A375 (cell line): Measurements from ENCODE around the gene PDE6H. TPM values are rescaled to one million over a fixed set of nuclear protein-coding genes. Genes with fewer than 3 reads are reported as not detected.

Source experiments
- total RNA-seq: library from RNA; depleted of rRNA; stranded (reverse); fragments of >200 nt; shearing (Covaris generic); gene quantifications from 2 replicates; pipeline ENCODE4 v1.2.3, GENCODE V29; 2014; rRNA removed

The PDE6H gene
- total RNA-seq = not detected in 2 replicates

GRCh38 chr12:14972816-14973215 is at the start of gene PDE6H:
Gene PDE6H (plus strand): TSS chr12:14973042. CDS start chr12:14978013, 4,971 bp downstream.

GRCh38 chr12:14938301-14938700 is 34.5 kb upstream of the PDE6H start, which contains the start of gene ERP27:
Gene ERP27 (minus strand): TSS chr12:14938537. CDS start chr12:14938508, 29 bp downstream.

DNA sequence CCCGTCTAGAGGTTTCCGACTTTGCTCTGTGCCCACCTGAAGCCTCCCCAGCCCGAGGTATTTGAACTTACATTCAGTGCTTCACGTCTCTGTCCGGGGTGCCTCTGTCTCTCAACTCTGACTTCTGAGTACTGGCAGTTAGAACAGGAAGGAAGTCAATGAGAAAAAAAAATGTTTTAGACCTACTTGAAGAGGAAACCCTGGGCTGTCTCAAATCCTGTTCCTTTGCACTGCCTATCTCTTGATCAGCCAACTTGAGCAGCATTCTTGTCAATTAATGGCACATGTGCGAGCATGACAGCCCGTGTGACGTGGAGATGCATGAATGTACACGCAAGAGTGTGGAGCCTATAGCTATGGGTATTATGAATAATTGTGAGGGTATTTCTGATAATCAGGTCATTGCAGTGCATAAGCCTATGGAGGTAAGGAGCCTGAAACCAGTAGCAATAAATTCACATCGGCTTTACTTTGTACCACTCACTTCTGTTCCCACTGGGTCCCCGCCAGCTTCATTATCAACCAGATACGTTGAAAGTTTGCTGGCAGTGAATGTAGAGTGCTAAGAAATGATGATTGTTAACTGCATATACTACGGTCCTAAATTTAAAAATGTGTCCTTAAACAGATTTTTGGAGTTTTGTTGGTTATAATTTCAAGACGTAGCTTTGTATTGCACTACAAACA is 11.2 kb upstream of the PDE6H start, which contains the start of gene ARHGDIB:
Gene ARHGDIB, minus strand, starts transcription at position 136 of the 687 bp plus-strand sequence. CDS start 10,889 bp downstream, outside the sequence.

Other genes with a start within 250 kb of the PDE6H start
- 43.5 and 64.8 TPM in 2 replicates for gene WBP11, start 169.6 kb upstream of the PDE6H start, total RNA-seq
- gene C12orf60, start 169.4 kb upstream of the PDE6H start, total RNA-seq = 0.69 and 0.94 TPM in 2 replicates
- not detected in 2 replicates for gene SMCO3, start 158.9 kb upstream of the PDE6H start, total RNA-seq
- gene ART4, start 129.5 kb upstream of the PDE6H start, total RNA-seq = not detected in 2 replicates
- gene MGP, start 87.2 kb upstream of the PDE6H start, total RNA-seq = 10.9 and 18.3 TPM in 2 replicates
- gene ERP27, start 34.5 kb upstream of the PDE6H start, total RNA-seq = not detected in 2 replicates
- gene ARHGDIB, start 11.4 kb upstream of the PDE6H start, total RNA-seq = 5.4 and 8.1 TPM in 2 replicates
- 0.05 and 0.08 TPM in 2 replicates for gene RERG, start 248.4 kb downstream of the PDE6H start, total RNA-seq